ENCODE results near the gene AMOTL1.

- TF ChIP-seq CTCF (conservative IDR thresholded peaks at IDR 0.05 in 1 of 2, IDR thresholded peaks at IDR 0.05 in 1 of 2; ENCODE audit: extremely low read depth in 1 of 2, insufficient read depth in 1 of 2, low read depth in 1 of 2, low read length in 2 of 2), result peak in 1 of 2 donors; percentile 23
- TF ChIP-seq EZH2 (IDR thresholded peaks at IDR 0.05; ENCODE audit: borderline replicate concordance, low read length), result no peak
Observed at GRCh38 chr11:94767701-94768601, at the start of gene AMOTL1.
